Activated CD8-positive, alpha-beta memory T cell treated with anti-CD3 and anti-CD28 coated beads, Interleukin-2, amount 50 U/mL, for 1 hour (primary cell): Measurements from ENCODE around the gene MEIS1.
"Not testable (repeated sequence)": the region's sequence is repeated elsewhere in the genome, so short reads cannot be mapped to it uniquely, and the experiment has no call there.

Source experiments
- DNase-seq: peaks from one replicate; pipeline ENCODE4 v3.0.0-alpha.2; 2020; ENCODE audit errors: extremely low read depth

MEIS1 gene

DNA sequence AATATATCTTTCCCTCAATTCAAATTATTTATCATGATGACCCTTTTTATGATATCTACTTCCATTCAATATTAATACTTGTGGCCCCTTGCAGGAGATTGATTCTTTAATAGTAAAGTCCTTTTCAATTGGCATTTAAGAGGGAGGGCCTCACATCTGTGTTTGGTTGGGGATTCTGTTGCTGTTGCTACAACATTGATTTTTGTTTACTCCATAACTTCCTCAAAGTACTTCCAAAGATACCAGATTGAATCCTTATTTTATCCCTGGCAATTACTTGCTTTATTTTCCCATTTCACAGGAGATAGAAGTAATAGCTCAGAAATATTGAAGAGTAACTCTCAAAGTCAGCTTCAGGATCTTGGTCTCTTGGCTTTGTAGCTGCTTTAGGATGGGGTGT is 32.8 kb downstream of the MEIS1 start:
- DNase-seq, result no peak

DNA sequence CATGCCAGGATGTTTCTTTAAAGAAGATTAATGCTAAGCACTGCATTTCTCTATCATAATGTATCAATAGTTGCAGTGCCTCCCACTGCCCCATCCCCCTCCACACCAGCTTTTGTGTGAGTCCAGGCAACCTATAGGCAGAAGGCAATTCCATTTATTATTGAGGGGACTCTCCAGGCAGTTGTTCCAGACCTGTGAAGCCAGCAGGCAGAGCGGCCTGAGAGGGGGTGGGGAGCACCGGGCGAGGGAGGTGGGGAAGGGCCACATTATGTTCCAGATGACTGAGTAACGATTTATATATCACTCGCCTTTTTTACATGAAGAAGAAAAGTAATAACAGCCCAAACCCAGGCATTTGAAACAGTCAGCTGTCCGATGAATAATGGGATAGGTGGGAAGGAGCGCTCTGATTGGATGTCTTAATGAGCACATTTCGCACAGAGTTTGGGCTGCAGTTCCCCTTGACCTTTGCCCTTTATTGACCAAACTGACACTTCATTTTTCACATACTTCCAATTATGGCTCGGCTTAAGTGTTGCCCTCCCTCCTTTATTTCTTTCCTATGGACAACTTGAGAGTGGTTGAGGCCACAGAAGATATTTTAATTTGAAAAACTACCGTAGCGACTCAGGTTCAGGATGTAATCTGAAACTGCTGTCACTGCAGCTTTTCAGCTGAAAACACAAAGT is 34.4 kb downstream of the MEIS1 start:
- no peak for DNase-seq

DNA sequence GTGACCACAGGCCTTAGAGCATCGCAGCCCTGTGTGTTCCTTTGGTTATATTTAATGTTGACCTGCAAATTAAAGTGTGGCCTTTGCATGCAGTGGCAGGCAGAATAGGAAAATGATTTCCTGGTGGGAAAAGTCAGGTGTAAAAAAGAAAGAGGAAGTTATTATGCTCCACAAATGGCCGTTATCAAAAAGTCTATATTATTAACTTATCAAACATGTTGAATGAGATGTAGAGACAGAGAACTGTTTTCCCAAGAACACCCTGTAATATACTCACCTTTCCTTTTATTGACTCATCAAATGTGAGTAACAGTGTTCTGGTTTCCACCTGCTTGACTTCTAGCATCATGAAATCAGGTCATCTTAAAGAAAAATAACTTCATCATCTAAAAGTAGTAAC is 35.3 kb downstream of the MEIS1 start:
- no peak for DNase-seq

DNA sequence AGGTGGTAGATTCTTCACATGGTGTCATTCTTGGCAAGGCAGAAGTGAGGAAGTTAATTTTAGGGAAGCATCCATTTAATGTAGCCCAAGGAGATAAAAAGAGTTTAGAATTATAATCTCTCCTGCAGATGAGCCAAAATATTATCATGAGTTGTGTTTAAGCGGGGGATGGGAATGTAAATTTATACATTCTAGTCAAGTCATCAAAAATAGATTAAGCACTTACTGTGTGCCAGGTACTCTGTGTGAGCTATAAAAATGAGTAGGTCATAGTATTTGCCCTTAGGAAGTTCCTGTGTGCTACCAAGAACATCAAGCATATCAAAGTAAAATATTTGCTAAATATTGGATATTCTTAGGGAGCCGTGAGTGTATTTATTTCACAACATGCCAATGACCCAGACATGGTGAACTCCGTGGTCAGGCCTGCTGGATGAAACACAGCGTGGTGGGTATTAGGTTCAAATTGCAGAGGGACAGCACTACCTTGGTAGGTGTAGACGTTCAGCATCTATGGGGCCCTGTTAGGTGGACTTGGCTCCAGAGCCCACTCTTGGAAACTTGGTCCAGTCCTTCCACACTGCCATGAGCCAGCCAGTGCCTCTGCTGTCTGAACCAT is 37.4 kb downstream of the MEIS1 start:
- DNase-seq, result no peak

DNA sequence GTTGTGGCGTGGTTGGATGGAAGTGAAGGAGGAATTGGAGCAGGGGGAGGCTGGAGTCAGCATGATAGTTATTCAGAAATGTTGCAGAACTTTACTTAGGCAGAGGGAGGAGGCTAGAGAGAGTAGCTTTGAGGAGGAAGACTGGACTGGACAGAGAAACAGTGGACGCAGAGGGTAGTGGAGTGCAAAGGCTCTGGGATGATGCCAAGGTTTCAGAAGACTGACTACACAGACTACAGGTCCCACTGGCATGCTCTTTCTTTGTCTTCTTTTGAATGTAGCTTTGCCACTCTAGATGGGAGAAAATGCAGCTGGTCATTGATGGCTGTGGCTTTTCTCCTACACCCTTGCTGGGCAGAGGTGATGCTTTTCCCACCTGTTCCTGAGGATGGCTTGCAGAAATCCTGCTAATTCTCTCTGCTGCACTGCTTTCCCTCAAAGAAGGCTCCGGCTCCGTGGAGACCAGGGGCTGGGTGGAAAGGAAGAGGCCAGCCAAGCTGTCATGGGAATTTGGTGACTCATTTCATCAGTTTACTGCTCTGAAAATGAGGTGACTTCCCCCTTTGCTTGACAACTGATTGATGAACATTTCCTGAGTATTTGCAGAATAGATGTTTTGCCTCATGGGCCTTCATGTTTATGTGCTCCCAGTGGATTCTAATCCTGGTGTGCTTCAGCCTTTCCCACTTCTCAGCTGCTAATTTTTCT is 42.4 kb downstream of the MEIS1 start:
- no peak for DNase-seq

DNA sequence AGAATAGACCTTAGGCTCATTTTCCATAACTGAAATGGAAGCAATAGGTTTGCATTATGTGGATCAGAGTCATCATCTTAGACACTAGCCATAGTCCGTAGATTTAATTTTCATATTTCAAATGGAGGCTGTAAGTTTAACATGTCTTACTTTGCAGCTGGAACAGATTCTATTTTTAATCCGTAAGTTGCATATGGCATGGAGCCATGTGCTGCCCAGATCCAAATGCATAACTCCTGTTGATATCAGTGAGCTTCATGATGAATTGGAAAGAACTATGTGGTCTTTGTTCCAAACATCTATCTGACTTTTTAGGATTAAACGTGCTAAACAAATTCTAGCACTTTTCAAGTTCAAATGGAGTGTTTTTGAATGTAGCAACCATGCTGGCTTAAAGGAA is 43.4 kb downstream of the MEIS1 start:
- no peak for DNase-seq

DNA sequence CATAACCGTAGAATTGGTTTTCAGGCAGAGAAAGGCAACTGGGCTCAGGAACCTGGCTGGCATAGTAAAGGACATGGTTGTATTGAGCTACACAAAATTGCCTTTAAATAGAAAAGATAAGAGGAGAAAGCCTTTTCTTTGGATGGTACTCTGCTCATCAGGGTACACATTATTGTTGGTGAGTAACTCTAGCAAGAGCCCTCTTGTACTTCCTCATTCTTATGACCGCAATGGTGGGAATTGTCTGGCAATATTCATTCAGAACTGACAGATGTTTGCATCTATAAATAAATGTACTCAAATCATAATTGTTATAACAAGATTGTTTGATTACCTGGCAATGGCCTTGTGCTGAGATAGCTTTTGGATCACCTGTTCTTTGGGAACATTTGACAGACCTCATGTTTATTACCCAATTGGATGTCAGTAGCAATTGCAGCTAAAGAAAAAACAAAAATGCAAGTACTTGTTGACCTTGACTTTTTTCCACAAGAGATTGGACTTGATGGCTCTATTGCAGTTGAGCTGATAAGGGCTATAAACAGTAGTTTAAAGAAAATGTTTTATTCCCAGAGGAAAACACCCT is 43.9 kb downstream of the MEIS1 start:
- DNase-seq, result no peak

DNA sequence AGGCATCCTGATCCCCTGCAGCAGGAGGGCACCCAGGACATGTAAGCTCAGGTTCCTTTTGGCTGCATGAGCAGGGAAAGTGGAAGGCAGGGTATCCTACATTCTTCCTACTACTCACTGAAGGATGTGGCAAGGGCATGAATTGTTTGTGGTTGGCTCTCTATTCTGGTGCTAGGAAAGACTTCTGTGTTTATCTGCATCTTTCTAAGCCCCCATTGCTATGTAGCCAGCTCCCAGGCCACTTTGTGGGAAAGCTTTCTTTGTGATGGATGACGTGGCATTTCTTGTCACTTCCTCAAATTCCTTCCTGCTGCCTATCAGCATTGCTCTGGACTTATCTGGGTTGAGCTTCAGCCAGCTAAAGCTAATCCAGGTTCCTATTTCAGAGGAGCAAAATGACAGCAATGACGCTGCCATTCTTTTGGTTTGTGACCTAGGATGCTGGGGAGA is 46.2 kb downstream of the MEIS1 start:
- no peak for DNase-seq

DNA sequence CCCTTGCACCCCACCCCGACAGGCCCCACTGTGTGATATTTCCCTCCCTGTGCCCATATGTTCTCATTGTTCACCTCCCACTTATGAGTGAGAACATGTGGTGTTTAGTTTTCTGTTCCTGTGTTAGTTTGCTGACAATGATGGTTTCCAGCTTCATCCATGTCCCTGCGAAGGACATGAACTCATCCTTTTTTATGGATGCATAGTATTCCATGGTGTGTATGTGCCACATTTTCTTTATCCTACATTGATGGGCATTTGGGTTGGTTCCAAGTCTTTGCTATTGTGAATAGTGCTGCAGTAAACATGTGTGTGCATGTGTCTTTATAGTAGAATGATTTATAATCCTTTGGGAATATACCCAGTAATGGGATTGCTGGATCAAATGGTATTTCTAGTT is 50.3 kb downstream of the MEIS1 start:
- not testable (repeated sequence) for DNase-seq

DNA sequence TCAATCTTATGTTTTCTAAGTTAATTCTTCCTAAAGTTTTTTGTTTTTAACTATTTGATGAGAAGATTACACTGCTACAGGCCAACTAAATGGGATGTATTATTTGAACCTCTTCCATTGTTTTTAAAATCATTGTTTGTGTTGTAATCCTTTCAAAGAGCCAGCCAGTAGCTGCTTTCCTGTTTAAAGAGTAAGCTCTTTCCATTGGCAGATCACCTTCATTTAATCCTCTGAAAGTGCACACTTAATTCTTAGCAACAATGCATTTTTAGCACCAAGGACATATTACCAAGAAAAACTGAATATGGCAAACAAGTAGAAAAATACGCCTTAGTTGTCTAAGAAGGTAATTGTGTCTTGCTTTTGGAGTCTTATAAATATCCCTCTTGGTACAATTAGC is 54.0 kb downstream of the MEIS1 start:
- no peak for DNase-seq

DNA sequence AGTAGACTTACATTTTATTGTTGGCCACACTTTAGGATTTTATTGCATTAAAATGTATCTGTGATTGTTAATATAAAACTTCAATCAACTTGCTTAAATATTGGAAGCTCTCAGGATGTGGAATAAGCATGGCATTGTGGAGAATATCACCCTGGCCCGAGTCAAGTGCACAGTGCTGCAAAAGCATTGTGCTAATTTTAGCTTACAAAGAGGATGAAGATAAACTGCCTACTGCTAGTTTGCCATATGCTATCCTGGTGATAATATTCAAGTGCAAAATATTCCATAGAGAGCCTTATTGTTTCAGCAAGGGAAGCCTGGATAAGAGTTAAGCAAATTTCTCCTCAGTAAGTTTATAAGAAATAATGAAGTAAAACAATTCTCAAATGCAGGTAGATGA is 54.5 kb downstream of the MEIS1 start:
- DNase-seq, result no peak

DNA sequence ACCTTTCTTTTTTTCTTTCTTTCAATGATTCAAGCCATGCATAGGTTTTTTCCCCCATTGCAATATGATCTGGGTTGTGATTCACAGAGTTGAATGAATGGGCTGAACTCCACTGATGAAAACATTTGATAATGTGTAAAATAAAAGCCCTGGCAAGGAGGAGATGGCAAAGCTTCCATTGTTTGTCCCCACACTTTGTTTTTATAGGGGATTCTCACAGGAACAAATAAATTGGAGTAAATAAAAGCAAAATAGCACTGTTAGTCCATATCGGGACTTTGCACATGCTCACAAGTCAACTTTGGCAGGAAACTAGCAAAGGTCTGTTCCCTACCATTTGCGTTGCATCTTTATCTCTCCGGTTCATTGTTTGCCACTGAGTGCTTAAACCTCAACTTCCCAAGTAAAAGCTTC is 55.7 kb downstream of the MEIS1 start:
- DNase-seq, result no peak

DNA sequence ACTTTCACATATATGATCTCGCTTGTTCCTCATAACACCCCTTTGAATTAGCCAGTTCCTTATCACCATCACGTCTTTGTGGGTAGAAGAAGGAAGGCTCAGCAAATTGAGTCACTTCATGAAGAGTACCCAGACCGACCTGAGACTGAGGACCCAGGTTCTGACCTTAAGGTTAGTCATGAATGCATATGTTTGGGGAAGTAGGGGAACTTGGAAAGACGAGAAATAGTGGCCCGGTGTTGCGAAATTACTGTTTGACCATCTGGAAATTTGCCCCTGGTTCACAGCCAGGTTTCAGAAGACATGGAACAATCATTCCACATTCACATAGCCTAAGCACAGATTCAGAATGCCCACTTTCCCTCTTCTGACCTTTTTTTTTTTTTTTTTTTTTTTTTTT is 59.8 kb downstream of the MEIS1 start:
- no peak for DNase-seq

DNA sequence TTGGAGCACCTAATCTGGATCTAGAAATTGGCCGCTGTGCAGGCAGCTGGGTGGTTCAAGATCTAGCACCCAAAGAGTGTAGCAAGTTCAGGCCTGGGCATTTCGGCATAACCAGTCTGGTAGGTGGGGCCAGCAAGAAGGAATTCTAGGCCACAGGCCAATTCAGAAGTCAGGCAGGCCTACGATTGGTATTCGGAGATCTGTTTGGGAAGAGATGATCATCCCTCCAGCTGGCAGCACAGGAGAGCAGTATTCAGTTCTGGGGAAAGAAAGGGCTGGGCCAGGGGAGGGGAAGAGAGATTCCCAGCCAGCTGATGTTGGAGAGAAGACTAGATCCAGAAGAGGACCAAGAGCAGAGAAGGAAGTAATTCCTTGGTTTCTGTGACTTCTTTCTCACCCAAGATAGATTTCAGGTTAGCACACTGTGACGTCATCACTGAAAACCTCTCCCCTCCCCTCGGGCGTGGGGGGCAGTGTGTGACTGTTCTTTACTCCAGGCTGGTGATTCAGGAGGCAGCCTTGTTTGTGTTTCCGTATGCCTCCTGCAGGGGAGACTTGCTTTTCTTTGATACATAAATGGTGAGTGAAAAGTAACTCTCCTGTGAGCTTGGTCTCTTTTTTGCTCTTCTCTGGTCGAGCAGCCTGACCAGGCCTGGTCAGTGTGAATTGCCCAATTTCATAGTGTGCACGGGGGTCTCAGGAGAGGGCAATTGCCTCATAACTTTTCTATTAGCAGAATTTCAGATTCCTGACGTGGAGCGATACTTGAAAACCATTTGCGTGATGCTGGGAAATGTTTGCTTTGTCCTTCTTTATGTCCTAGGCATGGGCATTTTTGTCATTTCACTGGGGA is 61.1 kb downstream of the MEIS1 start:
- no peak for DNase-seq

DNA sequence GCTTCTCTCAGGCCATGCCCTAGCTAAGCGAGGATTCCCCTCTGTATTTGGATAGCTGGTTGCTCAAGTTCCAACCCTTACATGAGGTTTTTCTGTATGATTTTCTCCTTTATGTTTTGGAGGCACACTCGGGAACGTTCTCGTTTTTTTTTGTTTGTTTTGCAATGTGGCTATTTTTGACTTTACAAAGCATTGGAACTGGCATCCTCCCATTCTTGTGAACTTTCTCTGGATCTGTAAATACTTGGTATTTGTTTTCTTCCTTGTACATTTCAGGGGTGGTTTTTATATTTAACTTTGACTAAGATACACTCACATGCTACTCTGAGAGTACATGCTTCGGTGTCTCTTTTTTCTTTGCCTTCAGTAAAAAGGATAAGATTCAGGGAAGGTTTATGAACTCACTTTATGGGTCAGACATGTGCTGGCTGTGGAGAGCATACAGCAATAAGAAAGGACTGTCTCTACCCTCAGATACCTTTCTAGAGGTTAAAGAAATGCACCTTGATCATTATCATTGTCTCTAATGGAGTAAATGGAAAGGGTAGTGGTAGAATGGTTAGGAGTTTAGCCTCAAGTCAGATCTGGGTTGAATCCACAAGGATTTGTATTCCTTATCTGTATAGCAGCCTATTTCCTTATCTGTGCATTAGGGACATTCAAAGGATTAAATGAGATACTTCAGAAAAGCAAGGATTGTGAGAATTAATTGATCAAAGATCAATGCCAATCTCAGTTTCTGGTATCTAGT is 61.9 kb downstream of the MEIS1 start:
- no peak for DNase-seq

DNA sequence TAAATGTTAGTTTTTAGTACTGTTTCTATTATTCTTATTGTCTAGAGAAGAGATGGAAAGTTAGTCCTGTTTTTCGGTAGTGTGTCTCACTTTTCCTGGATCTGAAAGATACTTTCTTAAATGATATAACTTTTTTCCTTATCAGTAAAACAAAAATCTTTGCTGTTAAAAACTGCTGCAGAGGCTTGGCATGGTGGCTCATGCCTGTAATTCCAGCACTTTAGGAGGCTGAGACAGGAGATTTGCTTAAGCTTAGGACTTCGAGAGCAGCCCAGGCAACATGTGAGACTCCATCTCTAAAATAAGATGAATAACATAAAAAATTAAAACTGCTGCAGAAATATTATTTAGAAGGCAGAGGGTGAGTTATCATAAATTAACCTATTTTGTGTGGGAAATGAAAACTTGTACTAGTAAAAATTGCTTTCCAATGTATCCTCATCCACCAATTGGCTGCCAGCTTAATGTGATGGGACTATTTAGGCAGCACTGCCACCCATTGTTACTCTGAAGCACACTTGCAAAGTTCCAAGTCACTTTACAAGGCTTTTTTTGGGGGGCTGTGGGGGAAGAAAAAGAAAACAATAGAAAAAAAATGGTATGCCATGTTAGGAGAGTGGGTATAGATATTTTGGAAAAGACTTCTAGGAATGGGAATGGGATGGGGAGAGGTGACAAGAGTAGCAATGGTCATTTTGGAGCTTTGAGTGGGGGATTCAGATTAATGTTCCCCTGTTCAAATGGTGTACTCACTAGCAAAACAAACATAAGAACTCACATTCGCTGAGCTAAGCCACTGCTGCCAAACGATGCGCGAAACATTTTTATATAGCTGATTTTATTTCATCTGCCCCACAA is 62.7 kb downstream of the MEIS1 start:
- no peak for DNase-seq

DNA sequence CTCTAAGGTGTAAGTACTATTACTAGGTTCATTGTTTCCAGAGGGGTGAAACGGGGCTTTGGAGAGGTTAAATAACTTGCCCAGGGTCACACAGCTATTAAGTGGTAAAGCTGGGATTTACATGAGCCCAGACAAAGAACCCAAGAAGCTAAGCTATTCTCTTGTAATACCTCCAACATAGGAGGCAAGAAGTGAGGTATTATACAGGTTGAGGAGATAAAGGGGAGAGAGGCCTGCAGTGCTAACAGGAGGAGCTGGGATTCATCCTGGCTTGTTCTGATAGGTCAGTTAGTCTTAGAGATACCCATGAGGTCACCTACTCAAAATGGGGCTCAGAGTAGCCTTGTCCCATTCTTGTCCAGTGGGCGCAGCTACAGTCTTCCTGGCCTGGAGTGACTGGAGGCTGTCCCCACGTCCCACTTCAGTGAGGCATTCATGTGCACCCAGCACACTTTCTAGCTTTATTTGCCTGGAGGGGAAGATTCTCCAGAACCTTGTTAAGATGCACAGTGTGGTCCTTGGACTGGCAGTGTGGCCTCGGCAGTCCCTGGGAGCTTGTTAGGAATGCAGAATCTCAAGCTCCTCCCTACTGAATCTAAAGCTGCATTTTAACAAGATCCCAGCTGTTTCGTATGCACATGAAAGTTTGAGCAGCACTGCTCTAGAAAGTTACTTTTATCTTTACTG is 63.5 kb downstream of the MEIS1 start:
- no peak for DNase-seq

DNA sequence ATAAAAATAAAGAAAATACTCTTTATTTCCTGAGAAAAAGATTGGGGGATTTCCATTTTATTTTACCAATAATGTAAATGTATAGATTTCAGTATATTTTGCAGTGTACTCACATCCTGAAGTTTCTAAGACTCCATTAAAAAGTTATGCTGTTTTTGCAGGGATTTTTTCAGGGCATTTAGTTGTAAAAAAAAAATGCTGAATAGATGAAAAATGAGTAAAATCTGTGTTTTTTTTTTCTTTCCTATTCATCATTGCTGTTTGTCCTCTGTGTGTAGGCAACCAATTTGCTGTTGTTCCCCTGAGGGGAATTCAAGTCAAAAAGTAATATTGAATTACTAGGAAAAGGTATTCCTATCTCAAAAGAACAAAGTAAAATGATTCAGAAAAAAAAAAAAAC is 66.3 kb downstream of the MEIS1 start:
- no peak for DNase-seq

DNA sequence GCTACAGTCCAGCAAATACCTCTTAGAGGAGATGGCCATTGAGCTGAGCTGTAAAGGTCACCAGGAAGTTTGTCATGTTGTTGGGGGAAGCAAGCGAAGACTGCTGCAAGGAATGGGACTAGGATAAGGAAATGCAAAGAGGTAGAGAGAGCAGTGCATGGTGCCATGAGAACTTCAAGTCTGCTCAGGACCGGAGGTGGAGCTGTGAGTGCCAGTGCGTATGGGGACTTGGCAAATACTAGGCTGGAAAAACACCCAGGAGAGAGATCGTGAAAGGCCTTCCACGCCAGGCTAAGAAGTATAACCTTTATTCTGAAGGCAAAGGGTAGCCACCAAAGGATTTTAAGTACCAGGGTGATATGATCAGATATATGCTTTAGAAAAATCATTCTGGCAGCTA is 71.3 kb downstream of the MEIS1 start:
- DNase-seq, result no peak
